ENCODE results near the gene PIK3C3.

DNA sequence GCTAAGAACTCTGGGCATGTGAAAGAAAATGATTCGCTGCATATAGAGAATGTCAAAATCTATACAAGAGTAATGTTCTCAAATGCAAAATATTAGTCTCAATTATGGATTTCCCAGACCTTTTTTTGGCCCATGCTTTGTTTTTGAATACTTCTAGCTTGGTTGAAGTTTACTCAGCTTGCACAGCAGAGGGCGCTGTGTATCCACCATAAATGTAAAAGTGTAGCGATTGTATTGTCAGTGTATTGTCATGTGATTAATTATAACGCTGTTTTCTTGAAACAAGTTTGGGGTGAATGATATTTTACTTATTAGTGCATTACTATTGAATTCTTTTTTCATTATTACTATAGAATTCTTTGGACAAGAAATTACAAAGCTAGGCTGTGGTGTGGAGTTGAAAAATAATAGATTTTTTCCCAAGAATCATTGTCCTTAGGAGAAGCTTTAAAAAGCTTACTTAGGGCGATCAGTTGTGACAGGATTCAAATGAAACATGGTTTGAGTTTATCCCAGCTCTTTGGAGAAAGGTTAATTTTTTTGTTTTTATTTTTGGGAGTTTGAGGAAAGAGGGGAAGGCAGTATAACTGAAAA, 98.3 kb downstream of the PIK3C3 start:
- TF ChIP-seq, protein P1, sequence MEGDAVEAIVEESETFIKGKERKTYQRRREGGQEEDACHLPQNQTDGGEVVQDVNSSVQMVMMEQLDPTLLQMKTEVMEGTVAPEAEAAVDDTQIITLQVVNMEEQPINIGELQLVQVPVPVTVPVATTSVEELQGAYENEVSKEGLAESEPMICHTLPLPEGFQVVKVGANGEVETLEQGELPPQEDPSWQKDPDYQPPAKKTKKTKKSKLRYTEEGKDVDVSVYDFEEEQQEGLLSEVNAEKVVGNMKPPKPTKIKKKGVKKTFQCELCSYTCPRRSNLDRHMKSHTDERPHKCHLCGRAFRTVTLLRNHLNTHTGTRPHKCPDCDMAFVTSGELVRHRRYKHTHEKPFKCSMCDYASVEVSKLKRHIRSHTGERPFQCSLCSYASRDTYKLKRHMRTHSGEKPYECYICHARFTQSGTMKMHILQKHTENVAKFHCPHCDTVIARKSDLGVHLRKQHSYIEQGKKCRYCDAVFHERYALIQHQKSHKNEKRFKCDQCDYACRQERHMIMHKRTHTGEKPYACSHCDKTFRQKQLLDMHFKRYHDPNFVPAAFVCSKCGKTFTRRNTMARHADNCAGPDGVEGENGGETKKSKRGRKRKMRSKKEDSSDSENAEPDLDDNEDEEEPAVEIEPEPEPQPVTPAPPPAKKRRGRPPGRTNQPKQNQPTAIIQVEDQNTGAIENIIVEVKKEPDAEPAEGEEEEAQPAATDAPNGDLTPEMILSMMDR (IDR thresholded peaks at IDR 0.05), result peak in 3 of 4 experiments; percentile 42 to 74 (median 55)
- TF ChIP-seq POLR2A (IDR thresholded peaks at IDR 0.05), result no peak
- no peak for TF ChIP-seq POLR2AphosphoS5 (IDR thresholded peaks at IDR 0.05)

Measured in sigmoid colon (tissue), 4 donors.